H1 (cell line): ENCODE results near the gene PNMA8B. TPM values are rescaled to one million over a fixed set of nuclear protein-coding genes. Genes with fewer than 3 reads are reported as not detected.

Experiments
- ATF2 ChIP-seq: IDR thresholded peaks from 2 replicates; pipeline ENCODE4 v1.6.1; 2012; ENCODE audit warnings: low read length, inconsistent platforms
- CHD1 ChIP-seq: IDR thresholded peaks from 2 replicates; pipeline ENCODE4 v1.6.1; 2012; ENCODE audit warnings: low read depth, low read length, improper control_type of control experiment
- CHD2 ChIP-seq: IDR thresholded peaks from 2 replicates; pipeline ENCODE4 v1.6.1; 2012; ENCODE audit warnings: low read length, improper control_type of control experiment
- CREB1 ChIP-seq: IDR thresholded peaks from 2 replicates; pipeline ENCODE4 v1.6.1; 2012; ENCODE audit warnings: inconsistent platforms
- EGR1 ChIP-seq: IDR thresholded peaks from 2 replicates; pipeline ENCODE4 v1.6.1; 2011; ENCODE audit warnings: low read depth, low read length, borderline replicate concordance
- GABPA ChIP-seq: IDR thresholded peaks from 2 replicates; pipeline ENCODE4 v1.6.1; 2011; ENCODE audit warnings: mild to moderate bottlenecking, low read length, moderate library complexity, borderline replicate concordance; ENCODE audit not compliant: insufficient read depth
- GTF2F1 ChIP-seq: IDR thresholded peaks from 2 replicates; pipeline ENCODE4 v1.6.1; 2012; ENCODE audit warnings: low read depth, low read length, improper control_type of control experiment, borderline replicate concordance
- NRF1 ChIP-seq: IDR thresholded peaks from 2 replicates; pipeline ENCODE4 v1.6.1; 2011; ENCODE audit warnings: mild to moderate bottlenecking, low read depth, low read length, improper control_type of control experiment
- PHF8 ChIP-seq: fragments of 200-600 bp; sonication (generic); conservative IDR thresholded peaks from 2 replicates; pipeline ENCODE4 v1.7.1; 2012; ENCODE audit warnings: low read depth, mild to moderate bottlenecking, inconsistent platforms, low read length, moderate library complexity
- POLR2AphosphoS5 ChIP-seq: IDR thresholded peaks from 2 replicates; pipeline ENCODE4 v1.6.1; 2011; ENCODE audit warnings: low read depth, low read length
- RAD21 ChIP-seq, 2 experiments: IDR thresholded peaks in 1 of 2; conservative IDR thresholded peaks in 1 of 2; 2 replicates each; pipeline ENCODE4 v1.6.1; 2011; ENCODE audit warnings: low read depth in 2 of 2, low read length in 2 of 2, improper control_type of control experiment in 1 of 2, inconsistent platforms in 1 of 2, mild to moderate bottlenecking in 1 of 2, moderate library complexity in 1 of 2
- RBBP5 ChIP-seq: IDR thresholded peaks from 2 replicates; pipeline ENCODE4 v1.7.1; 2012; ENCODE audit warnings: low read depth, mild to moderate bottlenecking, inconsistent platforms, low read length, moderate library complexity, borderline replicate concordance
- RFX5 ChIP-seq: IDR thresholded peaks from 2 replicates; pipeline ENCODE4 v1.6.1; 2011; ENCODE audit warnings: low read depth, low read length, improper control_type of control experiment, borderline replicate concordance
- SAP30 ChIP-seq: fragments of 300-600 bp; sonication (generic); IDR thresholded peaks from 2 replicates; pipeline ENCODE4 v1.7.1; 2012; ENCODE audit warnings: low read length, moderate library complexity, mild to moderate bottlenecking, inconsistent platforms; ENCODE audit not compliant: insufficient read depth, insufficient replicate concordance
- SIN3A ChIP-seq, 2 experiments: IDR thresholded peaks in 1 of 2; conservative IDR thresholded peaks in 1 of 2; 2 replicates each; pipeline ENCODE4 v1.6.1; 2011 to 2012; ENCODE audit warnings: low read length in 2 of 2, improper control_type of control experiment in 1 of 2, low read depth in 1 of 2, mild to moderate bottlenecking in 1 of 2
- SIRT6 ChIP-seq: IDR thresholded peaks from one replicate; pipeline ENCODE4 v1.7.1; 2012; ENCODE audit warnings: low read length, inconsistent platforms
- SIX5 ChIP-seq: IDR thresholded peaks from 2 replicates; pipeline ENCODE4 v1.6.1; 2011; ENCODE audit warnings: mild to moderate bottlenecking, low read depth, low read length
- TBP ChIP-seq: IDR thresholded peaks from 2 replicates; pipeline ENCODE4 v1.6.1; 2011; ENCODE audit warnings: low read depth, low read length, improper control_type of control experiment
- TCF12 ChIP-seq: IDR thresholded peaks from 2 replicates; pipeline ENCODE4 v1.6.1; 2011; ENCODE audit warnings: low read depth, mild to moderate bottlenecking, low read length
- TEAD4 ChIP-seq: IDR thresholded peaks from 2 replicates; pipeline ENCODE4 v1.6.1; 2012; ENCODE audit warnings: low read depth, low read length, inconsistent platforms, mixed read lengths
- USF2 ChIP-seq: IDR thresholded peaks from 2 replicates; pipeline ENCODE4 v1.6.1; 2011; ENCODE audit warnings: low read length, improper control_type of control experiment
- ZNF274 ChIP-seq: IDR thresholded peaks from 2 replicates; pipeline ENCODE4 v1.7.0; 2012; ENCODE audit warnings: low read length, borderline replicate concordance; ENCODE audit errors: extremely low read depth
- polyA plus RNA-seq, 7 experiments: library from polyadenylated mRNA; depleted of rRNA in 3 of 7; stranded (reverse) in 5 of 7; unstranded in 2 of 7; fragments of >200 nt in 5 of 7; fragments of 200-250 nt in 2 of 7; gene quantifications; 1 replicate in 5 of 7; 2 replicates in 1 of 7; 4 replicates in 1 of 7; pipeline versions ENCODE4 v1.2.1 to v1.2.3, GENCODE V29; 2011 to 2013; ENCODE audit warnings: missing spikeins in 2 of 7, mixed read lengths in 2 of 7
- total RNA-seq: library from RNA; stranded (reverse); fragmentation: NEBNext Ultra II Directional; extraction: Animal tissue kit (Norgen Biotek cat#: 25700); gene quantifications from 2 replicates; pipeline ENCODE4 v1.2.1, GENCODE V29; 2021

The PNMA8B gene
- total and polyA plus RNA-seq, 2 of the 8 experiments (the other 6 are each of a cell fraction or from before 2014, with no cell fraction given): 0.48 to 1.4 TPM

- TF ChIP-seq SIN3A (conservative IDR thresholded peaks at IDR 0.05 in 1 of 2, IDR thresholded peaks at IDR 0.05 in 1 of 2; ENCODE audit: low read depth in 1 of 2, low read length in 2 of 2) (0 out of 4 replicates have a peak, but pooled peaks of 1 of the 2 experiments have one; percentile 25), GABPA (no peak), RAD21 (IDR thresholded peaks at IDR 0.05 in 1 of 2, conservative IDR thresholded peaks at IDR 0.05 in 1 of 2; ENCODE audit: low read depth in 2 of 2, low read length in 2 of 2) (0 out of 4 replicates have a peak, but pooled peaks of 1 of the 2 experiments have one; percentile 7), GTF2F1 (no peak), TCF12 (no peak), USF2 (no peak), CHD2 (no peak), RFX5 (no peak), CHD1 (no peak), POLR2AphosphoS5 (no peak), ATF2 (no peak), TBP (no peak), RBBP5 (0 out of 2 replicates have a peak, but pooled peaks have one; percentile 19), SIX5 (no peak), PHF8 (no peak), NRF1 (peak; percentile 94), ZNF274 (no peak), CREB1 (peak; percentile 37; the same call in 1 of the 2 replicates), EGR1 (no peak; the same call in 1 of the 2 replicates), SAP30 (no peak), TEAD4 (no peak), SIRT6 (no peak)
- TF ChIP-seq, all 59 proteins: peak for 5
These were observed at the start of gene PNMA8B (continued) for GRCh38 chr19:46495786-46496099.
